ENCODE measurements around the gene CIROP.
"Not testable (repeated sequence)": the region's sequence is repeated elsewhere in the genome, so short reads cannot be mapped to it uniquely, and the experiment has no call there.

CIROP gene

DNA sequence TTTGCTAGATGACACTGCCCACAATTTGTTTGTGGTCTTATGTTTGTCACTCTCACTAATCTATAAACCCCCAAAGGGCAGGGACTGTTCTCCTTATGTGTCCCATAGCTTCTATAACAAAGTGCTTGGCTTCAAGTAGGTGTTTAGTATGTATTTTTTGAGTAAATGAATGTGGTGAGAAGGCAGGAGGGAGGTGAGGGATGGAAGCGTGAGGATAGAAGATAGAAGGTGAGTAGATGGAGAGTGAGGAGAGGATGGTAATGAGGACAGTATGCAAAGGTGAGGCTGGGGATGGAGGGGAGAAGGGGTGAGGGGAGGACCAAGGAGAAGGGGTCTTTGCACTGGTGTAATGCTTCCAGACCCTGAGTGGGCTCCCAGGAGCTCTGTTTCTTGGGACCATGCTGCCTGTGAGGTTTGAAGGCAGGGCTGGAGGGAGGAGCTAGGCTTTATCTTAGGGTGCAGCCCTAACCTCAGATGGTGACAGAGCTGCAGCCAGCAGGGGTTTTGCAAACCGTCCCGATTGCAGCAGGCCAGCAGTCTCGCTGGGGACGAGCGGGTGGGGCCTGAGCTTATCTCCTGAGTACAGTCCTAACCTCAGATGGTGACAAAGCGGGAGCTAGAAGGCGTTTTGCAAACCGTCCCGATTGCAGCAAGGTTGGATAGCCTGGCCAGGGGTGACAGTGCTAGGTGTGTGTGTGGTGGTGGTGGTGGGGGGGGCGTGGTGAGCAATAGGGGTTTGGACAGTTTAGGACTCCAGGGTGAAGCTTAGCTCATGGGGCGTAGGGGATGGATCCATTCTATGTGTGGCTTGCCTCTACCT lies 7.8 kb upstream of the CIROP start:
- no peak for DNase-seq

DNA sequence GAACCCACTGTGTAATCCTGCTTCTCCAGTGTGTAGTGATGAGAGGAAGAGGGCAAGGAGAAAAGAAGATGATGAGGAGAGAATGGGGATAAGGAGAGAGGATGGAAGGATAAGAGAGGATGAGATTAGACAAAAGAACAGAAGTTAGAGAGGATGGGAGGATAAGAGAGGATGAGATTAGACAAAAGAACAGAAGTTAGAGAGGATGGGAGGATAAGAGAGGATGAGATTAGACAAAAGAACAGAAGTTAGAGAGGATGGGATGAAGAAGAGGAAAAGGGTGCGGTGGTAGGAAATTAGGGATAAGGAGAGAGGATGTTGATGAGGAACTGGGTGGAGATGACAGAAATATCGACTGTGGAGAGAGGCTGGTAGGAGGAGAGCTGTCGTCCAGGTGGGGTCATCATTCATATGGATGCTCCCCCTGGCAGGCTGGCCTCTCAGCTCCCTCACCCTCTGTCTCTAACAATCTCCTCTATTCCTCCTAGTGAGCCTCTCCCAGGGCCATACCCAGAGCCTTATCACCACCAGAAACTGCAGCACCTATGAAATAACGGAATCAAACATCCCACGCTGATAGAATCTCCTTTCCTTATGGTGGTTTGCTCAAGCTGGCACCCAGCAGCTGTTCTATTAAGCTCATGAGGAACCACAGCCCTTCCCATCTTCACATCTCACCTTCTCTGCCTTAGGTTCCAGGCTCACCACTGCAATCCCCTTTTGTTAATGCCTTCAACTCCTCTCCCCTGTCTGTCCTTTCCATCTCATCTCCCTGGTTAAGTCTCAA lies 6.0 kb upstream of the CIROP start:
- DNase-seq = no peak

DNA sequence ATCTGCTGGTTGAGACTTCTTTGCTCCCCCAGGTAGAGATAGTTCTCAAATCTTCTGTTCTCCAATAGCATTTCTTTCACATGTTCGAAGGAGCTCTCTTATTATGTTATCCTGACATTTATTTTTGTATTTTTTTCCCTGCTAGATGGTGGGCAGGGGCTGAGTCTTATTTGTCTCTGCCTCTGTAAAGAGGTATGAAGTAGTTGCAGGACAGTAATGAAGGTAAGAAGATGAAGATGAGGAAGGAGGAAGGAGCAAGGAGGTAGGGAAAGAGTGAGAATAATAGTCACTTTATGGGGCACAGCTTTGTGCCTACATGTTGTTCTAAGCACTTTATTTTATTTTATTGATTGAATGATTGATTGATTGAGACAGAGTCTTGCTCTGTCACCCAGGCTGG lies 5.0 kb upstream of the CIROP start:
- DNase-seq = no peak

DNA sequence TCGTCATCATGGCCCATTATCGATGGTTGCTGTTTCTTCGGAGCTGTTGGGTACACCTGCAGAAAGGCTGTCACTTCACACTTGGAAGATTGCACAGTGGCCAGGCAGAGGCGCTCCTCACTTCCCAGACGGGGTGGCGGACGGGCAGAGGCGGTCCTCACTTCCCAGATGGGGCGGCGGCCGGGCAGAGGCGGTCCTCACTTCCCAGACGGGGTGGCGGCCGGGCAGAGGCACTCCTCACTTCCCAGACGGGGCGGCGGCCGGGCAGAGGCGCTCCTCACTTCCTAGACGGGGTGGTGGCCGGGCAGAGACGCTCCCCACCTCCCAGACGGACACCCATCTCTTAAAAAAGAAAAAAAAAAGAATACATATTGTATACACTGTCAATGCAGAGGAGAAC lies 3.4 kb upstream of the CIROP start:
- not testable (repeated sequence) for DNase-seq

DNA sequence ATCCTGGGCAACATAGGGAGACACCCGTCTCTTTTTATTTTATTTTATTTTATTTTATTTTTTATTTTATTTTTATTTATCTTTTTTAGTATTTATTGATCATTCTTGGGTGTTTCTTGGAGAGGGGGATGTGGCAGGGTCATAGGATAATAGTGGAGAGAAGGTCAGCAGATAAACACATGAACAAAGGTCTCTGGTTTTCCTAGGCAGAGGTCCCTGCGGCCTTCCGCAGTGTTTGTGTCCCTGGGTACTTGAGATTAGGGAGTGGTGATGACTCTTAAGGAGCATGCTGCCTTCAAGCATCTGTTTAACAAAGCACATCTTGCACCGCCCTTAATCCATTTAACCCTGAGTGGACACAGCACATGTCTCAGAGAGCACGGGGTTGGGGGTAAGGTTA lies 2.8 kb upstream of the CIROP start:
- not testable (repeated sequence) for DNase-seq

DNA sequence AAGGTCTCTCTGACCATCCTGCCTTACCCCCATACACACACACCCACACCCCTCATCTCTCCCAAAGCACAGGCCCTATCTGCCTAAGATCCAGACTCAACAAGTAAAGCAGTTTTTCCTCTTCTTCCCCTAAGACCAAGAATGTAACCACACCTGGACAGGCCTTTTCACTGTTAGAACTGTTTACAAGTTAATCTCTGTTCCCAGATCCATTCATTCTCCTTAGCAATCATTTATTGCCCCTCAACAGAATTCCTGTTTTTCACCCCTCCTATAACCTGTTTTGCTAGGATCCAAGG lies 1.9 kb upstream of the CIROP start:
- no peak for DNase-seq

DNA sequence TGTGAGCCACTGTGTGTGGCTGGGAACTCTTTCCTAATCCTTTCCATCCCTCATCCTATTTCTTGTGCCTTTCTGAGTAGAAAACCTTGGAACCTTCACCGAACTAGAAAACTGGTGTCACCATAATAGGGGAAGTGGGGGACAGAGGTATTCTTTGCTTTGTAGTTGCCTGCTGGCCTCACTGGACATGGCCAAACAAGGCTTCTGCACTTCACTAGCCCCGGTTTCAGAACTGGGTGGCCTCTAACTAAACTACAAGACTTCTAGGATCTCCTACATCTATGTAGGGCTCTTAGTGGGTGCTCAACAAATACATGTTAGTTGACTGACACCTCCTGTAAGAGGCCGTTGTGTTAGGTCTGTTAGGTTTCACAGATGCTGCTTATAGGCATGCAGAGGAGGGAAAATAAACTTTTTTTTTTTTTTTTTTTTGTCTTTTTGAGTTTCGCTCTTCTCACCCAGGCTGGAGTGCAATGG lies 597 bp upstream of the CIROP start:
- no peak for DNase-seq

DNA sequence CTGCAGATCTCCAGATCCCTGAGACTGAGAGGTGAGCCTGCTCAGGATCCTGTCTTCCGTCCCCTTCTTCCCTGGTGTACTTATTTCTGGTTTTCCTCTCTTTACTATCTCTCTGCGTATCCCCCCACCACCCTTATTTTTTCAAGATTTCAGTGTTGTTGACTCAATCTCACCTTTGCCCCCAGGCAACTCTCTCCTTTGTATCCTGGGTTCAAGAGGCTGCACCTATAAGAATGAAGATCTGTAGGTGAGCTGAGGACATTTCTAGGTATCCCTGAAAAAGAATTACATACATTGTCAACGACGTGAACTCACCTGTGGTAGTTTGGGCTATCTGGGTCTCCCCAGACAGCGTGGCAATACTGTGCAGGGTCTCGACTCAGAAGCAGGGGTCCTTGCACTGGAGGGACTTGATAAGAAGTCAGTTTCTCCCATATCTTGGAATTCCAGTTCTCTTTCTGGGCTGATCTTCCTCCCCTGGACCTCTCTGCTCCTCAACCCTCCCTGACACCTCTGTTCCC lies 659 bp downstream of the CIROP start:
- DNase-seq = no peak

DNA sequence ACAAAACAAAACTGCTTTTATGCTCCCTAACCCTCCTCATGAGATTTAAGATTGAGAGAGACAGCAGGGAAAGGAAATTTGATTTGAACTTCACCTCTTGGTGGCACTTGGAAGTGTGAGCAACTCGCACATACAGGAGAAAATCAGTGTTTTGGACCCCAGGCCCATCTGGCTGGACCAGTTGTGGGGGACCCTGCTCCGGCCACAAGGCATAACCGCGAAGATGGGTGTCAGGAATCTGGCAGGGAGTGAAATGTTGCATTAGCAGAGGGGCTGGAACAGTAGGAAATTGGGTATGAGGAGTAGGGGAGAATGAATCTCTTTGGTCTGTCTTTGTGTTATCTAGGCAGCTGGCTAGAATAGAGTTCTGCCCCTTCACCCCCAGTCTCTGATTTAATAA lies 1.2 kb downstream of the CIROP start:
- no peak for DNase-seq

DNA sequence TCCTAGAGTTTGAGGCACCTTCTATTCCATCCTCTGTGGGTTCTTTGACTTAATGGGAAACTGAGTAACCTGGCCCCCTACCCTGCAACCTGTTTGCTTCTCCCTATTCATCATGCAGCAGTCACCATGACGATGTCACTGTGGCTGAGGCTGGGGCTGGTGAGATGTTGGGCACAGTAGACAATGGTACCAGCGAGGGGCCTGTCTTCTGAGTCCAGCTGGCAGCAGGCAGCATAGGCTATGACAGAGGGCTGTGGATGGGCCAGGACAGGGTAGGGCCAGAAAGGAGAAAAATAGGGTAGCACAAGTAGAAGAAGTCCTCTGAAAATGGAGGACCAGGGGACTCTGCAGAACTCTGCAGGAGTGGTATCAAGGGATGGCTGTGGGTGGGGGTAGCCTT lies 2.0 kb downstream of the CIROP start:
- no peak for DNase-seq

DNA sequence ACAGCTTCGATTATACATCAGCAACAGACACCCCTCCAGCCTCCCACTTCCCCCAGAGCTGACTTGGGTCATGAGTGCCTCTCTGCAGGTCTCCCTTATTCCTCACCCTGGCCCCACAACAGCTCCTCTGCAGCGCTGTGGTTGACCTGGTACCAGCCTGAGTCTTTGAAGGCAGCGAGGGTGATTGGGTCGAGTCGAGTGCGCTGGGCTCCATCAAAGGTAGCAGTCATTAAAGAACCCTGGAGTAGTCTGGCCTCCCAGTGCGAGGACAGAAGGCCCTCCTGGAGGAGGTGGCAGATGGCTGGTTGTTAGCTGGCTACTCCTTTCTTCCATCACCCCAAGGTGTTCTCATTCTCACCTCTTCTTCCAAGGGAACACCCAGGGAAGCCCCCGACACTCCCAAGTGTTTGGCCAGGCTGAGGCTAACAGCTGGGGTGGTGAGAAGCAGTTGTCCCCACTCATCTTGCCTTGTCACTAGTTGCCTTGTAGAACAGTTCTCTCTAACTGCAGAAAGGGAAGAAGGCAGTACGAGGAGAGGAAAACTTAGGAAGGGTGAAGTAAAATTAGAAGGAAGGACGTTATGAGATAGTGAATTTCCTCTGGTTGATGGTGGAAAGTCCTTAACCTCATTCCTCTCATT lies 2.7 kb downstream of the CIROP start:
- no peak for DNase-seq

DNA sequence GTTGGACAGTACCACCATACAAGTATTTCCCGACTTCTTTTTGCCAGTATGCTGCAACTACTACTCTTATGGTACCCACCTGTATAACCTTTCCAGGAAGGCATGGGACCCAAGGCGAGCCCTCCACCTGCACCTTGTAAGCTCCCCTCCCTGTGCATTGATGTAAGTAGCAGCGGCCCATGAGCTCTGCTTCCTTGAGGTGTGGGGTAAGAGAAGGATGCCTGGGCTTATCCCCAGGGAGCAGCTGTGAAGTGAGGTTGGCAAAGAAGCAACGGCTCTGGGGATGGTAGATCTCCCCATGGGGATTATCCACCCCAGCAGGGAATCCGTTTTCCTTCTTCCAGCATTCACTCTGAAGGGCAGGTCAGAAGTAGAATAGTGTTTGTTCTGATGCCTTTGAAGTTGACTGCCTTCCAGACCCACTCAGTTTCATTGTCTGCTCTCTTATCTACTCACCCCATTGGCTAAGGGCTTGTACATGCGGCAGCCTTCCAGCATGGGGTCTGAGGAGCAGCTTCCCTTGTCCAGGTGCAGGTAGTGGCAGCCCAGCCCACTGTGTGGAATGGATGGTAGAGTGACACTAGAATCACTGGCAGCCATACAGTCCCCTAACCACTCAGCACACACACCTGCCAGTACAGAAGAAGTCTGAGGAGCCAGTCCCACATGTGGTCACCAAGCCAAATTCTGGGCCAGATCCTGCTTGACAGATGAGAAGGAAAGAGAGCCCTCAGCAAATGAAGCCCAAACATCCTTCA lies 3.4 kb downstream of the CIROP start:
- no peak for DNase-seq

DNA sequence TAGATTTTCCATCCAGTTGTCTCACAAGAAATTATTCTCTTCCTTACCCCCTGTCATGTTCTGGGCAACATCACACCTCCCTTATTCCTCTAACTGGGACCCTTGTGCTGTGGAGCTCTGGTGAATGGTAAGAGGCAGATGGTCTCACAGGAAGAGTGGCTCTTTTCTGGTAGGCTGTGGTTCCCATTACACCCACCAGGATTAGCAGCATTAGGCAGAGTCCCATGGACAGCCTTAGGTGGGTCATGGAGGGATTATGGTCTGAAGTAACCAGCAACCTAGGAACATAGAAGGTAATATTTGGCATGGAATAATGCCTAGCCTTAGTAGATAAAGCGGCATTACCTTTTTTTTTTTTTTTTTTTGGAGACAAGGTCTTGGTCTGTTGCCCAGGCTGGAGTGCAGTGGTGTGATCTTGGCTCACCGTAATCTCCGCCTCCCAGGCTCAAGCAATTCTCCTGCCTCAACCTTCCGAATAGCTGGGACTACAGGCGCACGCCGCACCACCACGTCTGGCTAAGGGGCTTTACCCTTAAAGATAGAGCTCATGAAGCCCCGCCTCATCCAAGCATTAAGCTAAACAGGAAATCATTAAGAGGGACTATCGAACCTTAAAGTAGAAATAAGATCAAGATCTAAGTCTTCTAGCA lies 5.5 kb downstream of the CIROP start:
- DNase-seq = no peak

DNA sequence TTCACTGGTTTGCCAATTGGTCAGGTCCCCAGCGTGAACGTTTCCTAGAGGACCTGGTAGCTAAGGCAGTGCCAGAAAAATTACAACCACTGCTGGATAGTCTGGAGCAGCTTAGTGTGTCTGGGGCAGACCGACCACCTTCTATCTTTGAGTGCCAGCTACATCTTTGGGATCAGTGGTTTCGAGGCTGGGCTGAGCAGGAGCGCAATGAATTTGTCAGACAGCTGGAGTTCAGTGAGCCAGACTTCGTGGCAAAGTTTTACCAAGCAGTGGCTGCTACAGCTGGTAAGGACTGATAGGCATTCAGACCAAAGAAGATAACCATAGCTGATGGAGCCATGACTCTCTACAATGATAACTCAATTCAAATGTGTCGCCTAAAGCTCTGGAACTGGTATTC lies 7.0 kb downstream of the CIROP start:
- no peak for DNase-seq

DNA sequence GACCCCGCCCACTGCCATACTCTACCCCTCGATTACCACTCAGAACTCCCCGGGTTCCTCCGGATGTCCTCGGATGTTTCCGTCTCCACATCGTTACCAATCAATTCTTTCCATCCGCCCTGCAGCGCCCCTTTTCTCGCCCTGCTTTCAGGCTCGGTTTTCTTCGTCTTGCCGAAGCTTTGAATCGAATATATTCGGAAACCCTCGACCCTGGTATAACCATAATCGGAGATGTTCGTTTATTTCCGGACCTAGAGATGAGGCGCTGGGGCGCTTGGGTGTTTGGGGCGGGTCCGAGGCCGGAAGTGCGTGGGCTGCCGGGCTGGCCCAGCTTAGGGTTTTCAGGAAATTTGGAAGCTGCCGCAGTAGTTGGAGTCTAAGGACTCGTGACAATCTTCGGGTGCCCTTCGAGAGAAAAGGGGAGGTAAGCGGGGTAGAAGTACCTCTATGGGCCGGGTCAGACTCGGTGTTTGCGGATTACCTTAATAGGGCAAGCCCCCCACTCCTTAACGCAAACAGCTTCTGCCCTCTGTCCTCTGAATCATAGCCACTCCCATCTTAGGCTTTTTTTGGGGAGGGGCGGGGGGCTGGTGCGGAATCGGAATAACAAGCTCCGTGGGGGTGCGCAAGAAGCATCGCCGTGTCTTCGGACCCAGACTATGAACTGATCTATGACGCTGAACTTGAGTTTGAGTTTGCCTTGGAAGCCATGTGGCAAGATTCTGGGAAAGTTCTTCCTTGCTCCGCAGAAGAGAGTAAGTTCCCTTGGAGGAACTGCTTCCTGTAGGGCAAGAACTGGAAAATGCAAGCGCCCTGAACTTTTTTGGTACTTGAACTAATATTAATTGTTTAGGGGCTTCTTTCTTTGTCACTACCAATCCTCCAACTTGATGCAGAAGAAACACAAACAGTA lies 9.3 kb downstream of the CIROP start, which contains the start of gene C14orf119:
TSS of gene C14orf119 (plus strand) at position 310 of the 913 bp plus-strand sequence. CDS start 2,154 bp downstream, outside the sequence.
- DNase-seq = no peak

DNA sequence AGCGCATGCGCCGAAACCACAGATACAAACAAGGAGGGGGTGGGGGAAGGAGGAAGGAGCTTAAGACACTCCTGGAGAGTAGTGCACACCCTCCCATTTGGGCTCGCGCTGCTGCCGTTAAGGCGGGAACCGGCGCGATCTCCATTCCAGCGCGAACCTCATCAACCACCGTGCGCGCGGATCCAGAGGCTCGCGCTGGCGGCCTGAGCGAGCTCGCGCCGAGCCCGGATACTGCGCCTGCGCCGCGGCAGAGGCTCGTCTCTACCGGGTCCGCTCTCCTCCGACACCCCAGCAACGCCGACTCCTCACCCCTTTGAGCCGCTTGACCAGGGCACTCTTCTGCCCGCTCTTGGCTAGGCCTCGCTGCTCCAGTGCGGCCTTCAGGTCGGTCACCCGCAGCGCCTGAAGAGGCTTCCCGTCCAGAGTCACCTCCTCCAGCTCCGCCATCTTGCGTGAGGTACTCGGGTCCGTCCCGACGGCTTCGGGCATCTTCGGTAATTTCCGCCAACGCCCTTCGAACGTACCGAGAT lies 10.1 kb downstream of the CIROP start, which contains the start of gene ACIN1:
TSS of gene ACIN1 (minus strand) at position 471 of the 530 bp plus-strand sequence. CDS start at position 447, 24 bp downstream.
- no peak for DNase-seq

DNA sequence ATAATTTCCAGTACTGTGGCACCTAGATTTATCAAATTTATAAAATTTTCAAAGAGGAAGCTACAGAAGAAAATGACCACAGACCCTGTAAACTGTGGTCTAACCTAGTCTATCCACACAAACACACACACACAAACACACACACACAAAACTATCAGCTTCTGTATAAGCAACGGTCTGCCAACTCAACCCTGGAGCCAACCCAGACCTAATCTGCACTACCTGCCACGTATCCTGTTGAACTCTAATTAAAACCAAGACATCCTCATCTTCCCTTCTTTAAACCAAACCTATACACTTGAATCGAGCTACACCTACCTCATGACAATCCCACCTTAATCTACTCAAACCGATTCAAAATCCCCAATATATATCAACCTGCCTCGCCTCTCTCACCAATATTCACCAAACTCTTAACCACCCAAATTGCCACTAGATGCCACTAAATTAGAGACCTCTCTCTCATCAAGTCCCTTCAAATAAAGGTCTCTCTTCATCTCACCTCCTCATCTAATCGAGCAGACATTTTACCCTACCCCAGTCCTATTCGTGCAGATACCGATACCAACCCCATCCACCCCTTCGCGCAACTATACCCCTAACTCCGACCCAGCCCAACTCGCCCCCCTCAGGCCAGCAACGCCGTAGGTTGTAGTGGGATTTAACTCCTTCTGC lies 10.7 kb downstream of the CIROP start:
- DNase-seq = no peak

DNA sequence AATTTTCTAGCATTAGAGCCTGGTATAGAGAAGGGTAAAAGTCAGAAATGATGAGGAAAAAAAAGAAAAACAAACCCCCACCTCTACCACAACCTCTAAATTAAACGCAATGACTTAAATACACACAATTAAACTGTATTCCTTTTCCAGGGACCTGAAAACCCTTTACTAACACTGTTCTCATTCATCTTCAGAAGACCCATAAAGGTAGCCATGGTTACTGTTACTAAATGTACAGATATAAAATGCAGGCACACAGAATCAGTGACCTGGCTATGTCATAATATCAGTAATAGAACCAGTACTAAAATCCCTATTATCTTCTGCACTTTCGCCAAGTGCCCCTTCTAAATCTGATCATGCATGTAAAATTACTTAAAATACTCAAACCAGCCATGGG lies 11.3 kb downstream of the CIROP start:
- DNase-seq = no peak

DNA sequence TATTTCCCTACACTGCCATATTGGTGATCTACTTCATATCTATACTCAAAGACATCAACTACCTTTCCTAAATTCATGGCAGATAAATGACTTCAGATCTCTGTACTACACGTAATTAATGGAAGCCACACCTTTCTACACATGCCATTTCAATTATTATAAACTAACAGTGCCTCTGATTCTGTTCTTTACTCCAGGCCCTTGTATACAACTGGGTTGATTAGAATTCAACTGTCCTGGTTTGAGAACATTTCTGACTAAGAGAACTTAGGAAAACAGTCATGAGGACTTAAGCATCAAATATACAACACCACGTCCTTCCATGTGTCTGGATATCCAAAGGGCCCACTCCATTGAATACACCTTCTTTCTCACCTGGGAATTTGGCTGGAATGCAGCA lies 11.7 kb downstream of the CIROP start:
- no peak for DNase-seq

Measured in effector CD8-positive, alpha-beta T cell (primary cell).